HG02852 (cell line): ENCODE data around the gene LDLRAD4.

Experiments
- ATAC-seq: cut with Tn5 transposase; IDR thresholded peaks from one replicate; pipeline ENCODE4 v1.9.1; 2021; ENCODE audit warnings: mild to moderate bottlenecking, moderate library complexity; ENCODE audit not compliant: unreplicated experiment

LDLRAD4 gene

GRCh38 chr18:13366962-13367892 lies 148.7 kb downstream of the LDLRAD4 start:
- no peak for ATAC-seq

DNA sequence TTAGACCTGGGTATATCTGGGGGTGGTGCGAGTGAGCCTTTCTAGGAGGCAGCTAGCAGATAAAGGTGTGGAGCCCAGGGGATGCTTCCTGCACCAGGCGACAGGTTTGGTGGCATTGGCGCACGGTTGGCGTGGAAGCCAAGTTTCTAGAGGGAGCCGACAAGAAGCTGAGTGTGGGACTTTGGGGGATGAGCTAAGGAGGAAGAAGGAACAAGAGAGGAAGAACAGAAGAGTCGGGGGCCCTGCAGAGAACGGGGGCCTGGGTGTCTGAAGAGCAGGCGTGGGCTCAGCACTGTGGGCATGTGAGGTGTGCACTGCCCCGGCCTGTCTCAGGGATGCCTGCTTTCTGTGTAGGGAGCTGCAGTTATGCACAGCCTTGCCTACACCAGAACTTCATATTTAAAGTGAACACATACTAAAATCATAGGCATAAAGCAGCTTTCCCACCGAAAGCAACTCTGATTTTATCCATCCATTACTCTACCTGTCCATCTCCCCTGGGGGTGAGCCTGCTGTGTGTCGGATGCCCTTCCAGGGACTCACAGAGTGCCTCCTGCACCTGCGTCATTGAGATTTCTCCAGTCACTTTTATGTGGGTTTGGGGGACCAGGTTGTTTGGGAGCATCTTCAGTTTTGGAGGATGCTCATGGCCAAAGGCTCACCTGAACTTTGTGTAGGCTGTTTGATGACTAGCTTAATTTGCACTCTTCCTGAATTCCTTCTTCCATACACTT lies 149.7 kb downstream of the LDLRAD4 start:
- no peak for ATAC-seq

- no peak for ATAC-seq
Observed at GRCh38 chr18:13369353-13369752, 150.8 kb downstream of the LDLRAD4 start.

GRCh38 chr18:13369756-13370510 lies 151.4 kb downstream of the LDLRAD4 start:
- no peak for ATAC-seq

DNA sequence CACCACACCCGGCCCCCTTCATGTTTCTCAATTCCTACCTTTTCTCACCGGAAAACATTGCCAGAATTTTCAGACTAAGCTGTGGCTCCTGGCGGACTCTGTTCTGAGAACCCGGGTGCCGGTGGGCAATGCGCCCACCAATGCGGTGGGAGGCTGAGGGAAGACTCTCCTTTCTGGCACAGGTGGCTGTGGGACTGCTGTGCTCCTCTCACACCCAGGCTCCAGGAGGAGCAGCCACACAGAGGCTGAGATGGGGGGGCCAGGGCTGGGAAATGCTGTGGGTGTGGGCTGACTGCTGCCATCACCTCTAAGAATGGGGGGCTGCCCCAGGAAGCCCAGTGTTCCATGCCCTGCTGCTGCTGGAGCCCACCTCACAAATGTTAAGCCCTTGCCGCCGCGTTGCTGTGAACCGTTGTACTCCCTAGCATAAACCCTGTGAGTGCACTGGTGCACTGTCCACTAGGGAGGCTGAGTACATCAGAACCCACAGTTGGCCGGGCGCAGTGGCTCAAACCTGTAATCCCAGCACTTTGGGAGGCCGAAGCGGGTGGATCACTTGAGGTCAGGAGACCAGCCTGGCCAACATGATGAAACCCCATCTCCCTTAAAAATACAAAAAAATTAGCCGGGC lies 152.6 kb downstream of the LDLRAD4 start:
- no peak for ATAC-seq

DNA sequence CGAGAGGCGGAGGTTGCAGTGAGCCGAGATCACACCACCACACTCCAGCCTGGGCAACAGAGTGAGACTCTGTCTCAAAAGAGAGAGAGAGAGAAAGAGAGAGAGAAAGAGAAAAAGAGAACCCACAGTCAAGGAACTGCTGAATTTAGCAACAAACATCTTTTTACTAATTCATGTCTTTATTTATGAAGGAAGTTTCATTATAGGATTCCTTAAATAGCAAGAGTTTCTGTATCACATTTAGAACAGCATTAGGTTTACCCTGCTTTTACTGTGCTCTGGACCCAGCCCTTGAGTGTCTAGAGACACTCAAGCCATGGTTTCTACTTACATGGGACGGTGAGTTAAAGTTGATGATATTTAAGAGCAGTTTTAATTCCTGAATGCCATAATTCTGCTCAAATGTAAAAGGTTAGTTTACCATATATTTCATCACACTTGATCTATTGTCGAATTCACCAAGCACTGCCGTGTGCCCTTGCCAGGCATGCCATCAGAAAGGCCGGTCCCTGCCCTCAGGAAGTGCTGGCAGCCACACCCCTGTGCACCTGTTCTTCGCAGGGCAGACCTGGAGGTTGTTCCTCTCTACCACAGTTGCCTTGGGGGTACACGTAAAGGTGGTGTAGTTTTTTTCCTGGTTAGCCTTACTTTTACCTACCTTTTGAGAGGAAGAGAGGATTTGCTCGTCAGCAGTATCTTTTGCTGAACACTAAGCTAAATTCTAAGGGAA lies 153.3 kb downstream of the LDLRAD4 start:
- no peak for ATAC-seq

DNA sequence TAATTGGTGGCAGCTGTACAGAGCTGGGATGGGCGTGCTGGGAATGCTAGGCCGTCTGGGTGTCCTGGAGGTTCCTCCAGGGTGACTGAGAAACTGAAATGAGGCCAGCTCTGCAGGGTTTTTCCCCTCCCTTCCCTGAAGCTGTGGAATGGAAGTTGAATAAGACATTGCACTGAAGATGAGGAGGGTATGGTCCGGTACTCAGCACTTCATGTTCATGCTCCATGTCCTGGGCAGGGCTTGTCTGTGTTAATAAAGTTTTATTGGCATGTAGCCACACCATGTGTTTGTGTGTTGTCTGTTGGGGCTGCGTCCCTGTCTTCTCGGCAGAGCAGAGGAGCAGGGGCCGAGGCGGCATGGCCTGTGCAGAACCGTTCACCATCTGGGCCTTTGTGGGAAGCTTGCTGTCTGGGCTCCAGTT lies 154.0 kb downstream of the LDLRAD4 start:
- no peak for ATAC-seq

DNA sequence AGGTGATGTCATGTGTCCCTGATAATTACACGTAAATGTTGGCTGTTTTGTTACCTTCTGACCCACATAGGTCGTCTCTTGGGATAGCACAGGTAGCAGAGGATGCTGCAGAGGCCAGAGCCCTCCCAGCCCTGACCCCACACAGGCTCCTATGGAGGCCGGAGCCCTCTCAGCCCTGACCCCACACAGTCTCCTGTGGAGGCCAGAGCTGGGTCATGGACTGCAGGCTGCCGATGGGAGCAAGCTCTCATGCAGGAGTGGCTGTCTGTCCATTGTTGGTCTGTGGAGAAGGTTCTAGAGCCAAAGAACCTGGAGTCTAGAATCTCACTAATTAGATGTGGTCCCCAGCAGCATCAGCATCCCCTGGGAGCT lies 155.5 kb downstream of the LDLRAD4 start:
- no peak for ATAC-seq

GRCh38 chr18:13374468-13375301 lies 156.1 kb downstream of the LDLRAD4 start:
- ATAC-seq, result peak; percentile 8

- peak; percentile 90 for ATAC-seq
Observed at GRCh38 chr18:13375302-13376255, 157.0 kb downstream of the LDLRAD4 start.

- no peak for ATAC-seq
Observed at GRCh38 chr18:13376298-13376840, 157.8 kb downstream of the LDLRAD4 start.

GRCh38 chr18:13376841-13377351 lies 158.3 kb downstream of the LDLRAD4 start:
- ATAC-seq, result no peak

GRCh38 chr18:13377496-13377895 lies 158.9 kb downstream of the LDLRAD4 start:
- no peak for ATAC-seq

GRCh38 chr18:13378150-13378549 lies 159.6 kb downstream of the LDLRAD4 start:
- ATAC-seq, result no peak

DNA sequence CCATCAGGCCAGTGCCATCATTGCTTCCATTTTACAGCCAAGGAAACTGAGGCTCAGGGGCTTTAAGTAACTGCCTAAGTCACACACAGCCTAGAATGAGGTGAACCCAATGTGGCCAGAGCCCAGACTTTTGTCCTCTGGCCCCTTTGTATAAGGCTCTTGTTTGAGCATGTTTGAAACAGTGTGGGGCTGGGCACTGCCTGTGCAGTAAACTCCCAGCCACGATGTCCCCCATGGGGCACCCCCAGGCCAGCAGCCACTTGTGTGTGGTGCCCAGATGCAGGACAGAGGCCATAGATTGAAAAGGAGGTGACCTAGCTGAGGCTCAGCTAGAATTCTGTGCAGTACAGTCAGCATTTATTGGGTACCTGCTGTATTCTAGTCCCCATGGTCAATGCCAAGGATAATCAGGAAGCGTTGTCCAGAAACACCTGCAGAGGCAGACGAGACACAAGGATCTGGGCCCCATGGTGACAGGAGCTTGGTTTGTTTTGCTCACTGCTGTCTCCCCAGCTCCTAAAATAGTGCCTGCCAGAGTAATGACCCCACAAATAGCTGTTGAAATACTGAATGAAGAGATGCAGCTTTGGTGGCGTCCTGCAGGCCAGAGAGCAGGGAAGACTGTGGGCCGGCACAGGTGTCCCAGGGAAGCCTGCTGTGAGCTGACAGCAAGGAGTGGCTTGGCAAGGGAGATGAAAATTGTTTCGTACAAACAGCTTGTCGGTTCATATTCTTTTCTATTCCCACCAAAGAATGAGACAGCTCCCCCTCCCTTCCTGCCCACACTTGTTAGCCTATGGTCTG lies 160.7 kb downstream of the LDLRAD4 start:
- ATAC-seq, result no peak

DNA sequence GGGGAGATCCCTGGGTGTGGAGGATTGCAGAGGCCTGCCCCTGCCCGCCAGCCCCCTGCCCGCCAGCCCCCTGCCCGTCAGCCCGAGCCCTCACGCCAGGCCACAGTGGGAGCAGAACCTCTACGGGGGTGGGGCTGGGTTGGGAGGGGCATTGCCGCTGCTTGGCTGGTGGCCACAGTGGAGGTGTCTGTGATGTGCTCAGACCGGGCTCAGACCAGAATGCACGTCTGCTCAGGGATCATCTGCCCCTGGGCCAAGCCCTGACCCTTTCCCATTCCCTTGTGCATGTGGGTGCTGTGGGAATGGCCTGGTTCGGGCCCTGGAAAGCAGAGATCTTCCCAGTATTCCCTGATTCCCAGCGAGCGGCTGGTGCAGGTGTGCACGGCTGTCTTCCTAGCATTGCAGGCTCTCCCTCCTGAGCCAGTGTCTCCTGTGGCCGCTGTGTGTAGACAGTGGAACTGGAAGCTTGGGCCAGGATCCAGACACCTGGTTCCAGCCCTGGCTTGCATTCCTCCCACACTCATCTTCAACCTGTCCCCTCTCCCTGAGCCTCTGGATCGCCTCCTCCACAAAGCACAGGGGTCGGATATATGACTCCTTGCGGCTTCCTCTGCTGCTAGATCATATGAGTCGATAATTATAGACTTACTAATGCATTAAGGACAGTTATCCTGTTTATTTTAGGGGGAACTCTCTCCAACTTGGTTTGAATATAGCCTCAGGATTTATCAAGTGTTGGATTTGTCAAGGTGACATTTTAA lies 161.6 kb downstream of the LDLRAD4 start:
- no peak for ATAC-seq
